Activated naive CD8-positive, alpha-beta T cell treated with anti-CD3 and anti-CD28 coated beads, Interleukin-2, amount 50 U/mL, for 24 hours (primary cell): ENCODE results near the gene ADIPOR2.

Experiments
- ATAC-seq: fragments of 150-1000 bp; cut with Tn5 transposase; one replicate; pipeline ENCODE4 v1.10.0; 2021
- DNase-seq: peaks from one replicate; pipeline ENCODE4 v3.0.0; 2021
- H3K27ac Mint-ChIP-seq: one replicate; pipeline ENCODE4 v1.8.0; 2021; ENCODE audit warnings: mild to moderate bottlenecking, mixed read lengths
- H3K27me3 Mint-ChIP-seq: one replicate; pipeline ENCODE4 v1.8.0; 2021; ENCODE audit warnings: mixed read lengths
- H3K36me3 Mint-ChIP-seq: one replicate; pipeline ENCODE4 v1.8.0; 2021; ENCODE audit warnings: low read depth, mixed read lengths
- H3K4me1 Mint-ChIP-seq: one replicate; pipeline ENCODE4 v1.8.0; 2021; ENCODE audit warnings: mixed read lengths
- H3K4me3 Mint-ChIP-seq: one replicate; pipeline ENCODE4 v1.8.0; 2021; ENCODE audit warnings: mild to moderate bottlenecking, moderate library complexity, mixed read lengths
- H3K9me3 Mint-ChIP-seq: one replicate; pipeline ENCODE4 v1.8.0; 2021; ENCODE audit warnings: mixed read lengths

The ADIPOR2 gene

DNA sequence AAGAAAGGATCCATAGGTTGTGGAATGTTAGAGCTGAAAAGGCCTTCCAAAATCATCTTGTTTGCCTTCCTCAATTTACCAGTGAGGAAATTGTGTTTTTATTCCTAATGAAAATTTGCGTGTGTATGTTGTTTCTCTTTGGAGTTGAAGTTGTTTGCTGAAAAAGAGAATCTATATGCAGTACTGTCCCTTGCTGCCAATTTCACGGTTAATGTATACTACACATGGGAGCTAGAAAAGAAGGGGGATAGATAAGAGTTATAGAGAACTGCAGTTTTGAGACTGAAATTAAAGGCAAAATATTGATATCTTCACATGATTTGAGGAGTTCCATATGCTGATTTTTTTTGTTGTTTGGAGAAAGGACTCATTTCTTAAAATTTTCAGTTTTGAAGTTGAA is 67.5 kb downstream of the ADIPOR2 start:
- Mint-ChIP-seq H3K9me3 (peaks cover 4% of the 10 kb centered on the region), H3K4me3 (no peak overlapping the region), H3K36me3 (peaks cover 45% of the 10 kb centered on the region), H3K27ac (no peak overlapping the region), H3K4me1 (peaks cover 6% of the 10 kb centered on the region), H3K27me3 (no peaks in the 10 kb centered on the region)
- no peak for DNase-seq
- no peak for ATAC-seq

- no peaks in the 10 kb centered on the region for H3K27me3 Mint-ChIP-seq
- peaks cover 4% of the 10 kb centered on the region for H3K9me3 Mint-ChIP-seq
- H3K27ac Mint-ChIP-seq, result no peak overlapping the region
- H3K4me1 Mint-ChIP-seq, result peaks cover 6% of the 10 kb centered on the region
- ATAC-seq, result no peak
- no peak for DNase-seq
- no peak overlapping the region for H3K4me3 Mint-ChIP-seq
- peaks cover 45% of the 10 kb centered on the region for H3K36me3 Mint-ChIP-seq
These were observed 68.0 kb downstream of the ADIPOR2 start for GRCh38 chr12:1758887-1759286.

GRCh38 chr12:1760566-1761382 is 69.9 kb downstream of the ADIPOR2 start:
- ATAC-seq (no peak), DNase-seq (no peak)
- Mint-ChIP-seq H3K36me3 (peaks cover 36% of the 10 kb centered on the region), H3K27ac (no peak overlapping the region), H3K9me3 (peaks cover 4% of the 10 kb centered on the region), H3K27me3 (no peaks in the 10 kb centered on the region), H3K4me3 (no peak overlapping the region), H3K4me1 (peaks cover 6% of the 10 kb centered on the region)

- Mint-ChIP-seq H3K9me3 (peaks cover 4% of the 10 kb centered on the region), H3K36me3 (peaks cover 32% of the 10 kb centered on the region), H3K27ac (no peak overlapping the region), H3K4me1 (peaks cover 6% of the 10 kb centered on the region), H3K4me3 (no peak overlapping the region), H3K27me3 (no peaks in the 10 kb centered on the region)
- no peak for DNase-seq
- ATAC-seq, result no peak
These were observed 71.0 kb downstream of the ADIPOR2 start for GRCh38 chr12:1761857-1762256.

DNA sequence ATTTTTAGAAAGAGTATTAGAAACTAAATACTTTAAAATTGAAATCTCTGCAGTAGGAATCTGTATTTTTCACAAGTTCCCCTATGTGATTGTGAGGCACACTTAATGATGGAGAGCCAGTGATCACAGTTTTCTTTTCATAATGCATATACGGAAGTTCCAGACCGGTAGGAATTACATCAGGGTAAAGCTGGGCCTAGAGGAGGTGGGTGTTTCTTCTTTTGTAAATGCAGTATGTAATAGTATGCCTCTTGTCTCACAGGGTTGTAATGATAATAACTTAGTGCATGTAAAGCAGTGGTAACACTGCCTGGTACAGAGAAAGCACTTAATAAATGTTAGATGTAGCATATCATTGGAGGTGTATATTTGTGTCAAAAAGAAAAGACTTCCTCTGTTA is 72.3 kb downstream of the ADIPOR2 start:
- Mint-ChIP-seq H3K4me1 (peaks cover 6% of the 10 kb centered on the region), H3K9me3 (peaks cover 4% of the 10 kb centered on the region), H3K36me3 (peaks cover 21% of the 10 kb centered on the region), H3K4me3 (no peak overlapping the region), H3K27me3 (no peaks in the 10 kb centered on the region), H3K27ac (no peak overlapping the region)
- DNase-seq (no peak), ATAC-seq (no peak)

- Mint-ChIP-seq H3K4me3 (no peak overlapping the region), H3K27me3 (no peaks in the 10 kb centered on the region), H3K4me1 (no peaks in the 10 kb centered on the region), H3K9me3 (no peaks in the 10 kb centered on the region), H3K36me3 (peaks cover 11% of the 10 kb centered on the region), H3K27ac (no peak overlapping the region)
- no peak for ATAC-seq
- no peak for DNase-seq
These were observed 75.2 kb downstream of the ADIPOR2 start for GRCh38 chr12:1766110-1766509.

DNA sequence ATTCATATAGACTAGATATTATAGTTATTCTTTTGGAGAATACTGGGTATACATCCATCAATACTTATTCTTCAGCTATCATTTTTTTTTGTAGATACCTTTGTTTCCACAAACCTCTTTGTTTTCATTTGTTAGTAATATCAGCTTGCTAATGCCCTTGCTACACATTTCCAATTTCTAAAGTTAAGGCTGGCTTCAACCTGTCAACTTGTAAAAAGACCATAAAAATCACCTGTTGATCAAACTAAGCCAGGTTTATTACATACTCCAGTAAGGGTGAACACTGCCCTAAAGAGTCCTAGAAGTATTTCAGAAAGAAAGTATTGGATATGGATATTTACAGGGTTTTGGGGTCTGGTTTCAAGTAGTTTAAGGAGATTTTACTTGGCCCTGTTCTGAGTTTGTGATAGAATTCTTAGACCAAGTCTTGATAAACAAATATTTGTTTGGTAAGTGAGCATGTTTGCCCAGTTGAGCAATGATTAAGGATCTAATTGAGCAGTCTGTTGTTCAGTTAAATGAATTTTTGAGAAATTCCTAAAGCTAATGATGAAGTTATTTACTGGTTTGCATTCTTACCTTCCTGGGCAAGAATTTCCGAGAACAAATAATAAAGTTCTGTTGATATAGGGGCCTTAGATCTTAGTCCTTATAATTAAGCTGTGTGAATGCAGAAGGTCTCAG is 76.7 kb downstream of the ADIPOR2 start:
- Mint-ChIP-seq H3K36me3 (peaks cover 14% of the 10 kb centered on the region), H3K9me3 (no peaks in the 10 kb centered on the region), H3K4me3 (no peak overlapping the region), H3K27me3 (no peaks in the 10 kb centered on the region), H3K4me1 (peaks cover 3% of the 10 kb centered on the region), H3K27ac (no peak overlapping the region)
- ATAC-seq, result no peak
- DNase-seq, result no peak

GRCh38 chr12:1768615-1769014 is 77.7 kb downstream of the ADIPOR2 start:
- no peak overlapping the region for H3K4me3 Mint-ChIP-seq
- no peaks in the 10 kb centered on the region for H3K9me3 Mint-ChIP-seq
- peaks cover 22% of the 10 kb centered on the region for H3K36me3 Mint-ChIP-seq
- H3K4me1 Mint-ChIP-seq, result peaks cover 3% of the 10 kb centered on the region
- ATAC-seq, result no peak
- no peaks in the 10 kb centered on the region for H3K27me3 Mint-ChIP-seq
- H3K27ac Mint-ChIP-seq, result no peak overlapping the region
- no peak for DNase-seq

DNA sequence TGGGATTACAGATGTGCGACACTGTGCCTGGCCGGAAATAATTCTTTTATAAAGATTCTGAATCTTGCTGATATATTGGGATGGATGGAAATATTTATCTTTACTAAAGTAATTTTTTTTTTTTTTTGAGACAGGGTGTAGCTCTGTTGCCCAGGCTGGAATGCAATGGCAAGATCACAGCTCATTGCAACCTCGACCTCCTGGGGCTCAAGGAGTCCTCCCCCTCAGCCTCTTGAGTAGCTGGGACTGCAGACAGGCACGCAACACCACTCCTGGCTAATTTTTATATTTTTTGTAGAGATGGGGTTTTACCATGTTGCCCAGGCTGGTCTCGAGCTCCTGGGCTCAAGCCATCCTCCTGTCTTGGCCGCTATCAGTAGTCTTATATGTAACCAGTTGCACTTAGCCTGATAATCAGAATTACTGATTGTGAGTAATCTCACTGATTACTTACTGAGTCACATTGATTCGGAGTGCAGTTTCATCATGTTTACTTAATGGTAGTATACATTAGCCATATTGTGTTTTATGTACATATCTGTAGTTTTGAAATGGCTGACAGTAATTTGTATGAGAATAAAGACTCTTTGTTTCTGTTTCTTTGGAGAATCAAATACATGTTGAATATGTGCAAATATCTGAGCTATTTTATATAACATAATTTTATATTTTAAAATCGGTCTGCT is 79.1 kb downstream of the ADIPOR2 start:
- H3K9me3 Mint-ChIP-seq, result no peaks in the 10 kb centered on the region
- no peak for ATAC-seq
- no peak overlapping the region for H3K27ac Mint-ChIP-seq
- no peak overlapping the region for H3K4me3 Mint-ChIP-seq
- H3K4me1 Mint-ChIP-seq, result peaks cover 3% of the 10 kb centered on the region
- no peaks in the 10 kb centered on the region for H3K27me3 Mint-ChIP-seq
- DNase-seq, result no peak
- H3K36me3 Mint-ChIP-seq, result peaks cover 23% of the 10 kb centered on the region

DNA sequence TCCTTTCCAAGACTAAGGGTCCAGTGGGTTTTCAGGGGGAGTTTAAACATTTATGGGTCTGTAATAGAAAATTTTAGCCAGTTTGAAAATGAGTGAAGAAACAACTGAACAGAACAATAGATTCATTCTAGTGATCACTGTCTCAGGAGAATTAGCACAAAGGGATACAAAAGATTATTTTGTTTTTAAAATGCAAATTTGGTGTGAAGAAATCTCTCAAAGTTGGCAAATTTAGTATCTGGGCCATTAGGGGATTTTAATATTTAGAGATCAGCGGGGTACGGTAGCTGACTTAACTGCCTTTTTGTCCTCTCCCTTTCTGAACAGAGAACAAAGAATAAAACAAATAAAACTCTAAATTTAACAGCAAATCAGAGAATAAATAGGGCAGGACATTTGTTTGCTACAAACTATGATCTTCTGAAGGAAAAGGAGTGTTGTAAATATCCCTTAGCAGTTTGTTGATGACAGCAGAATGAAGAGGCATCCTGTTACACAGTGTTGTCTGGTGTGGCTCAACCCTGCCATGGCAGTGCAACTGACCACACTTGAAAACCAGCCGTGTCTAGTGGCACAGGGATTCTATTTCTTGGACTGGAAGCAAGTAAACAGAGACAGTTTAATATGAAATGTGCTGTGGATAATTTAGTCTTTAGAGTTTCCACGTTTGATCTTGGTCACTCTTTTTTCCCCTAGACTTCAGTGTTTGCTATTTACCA is 83.2 kb downstream of the ADIPOR2 start:
- Mint-ChIP-seq H3K36me3 (peaks cover 35% of the 10 kb centered on the region), H3K27ac (no peak overlapping the region), H3K9me3 (no peaks in the 10 kb centered on the region), H3K27me3 (no peaks in the 10 kb centered on the region), H3K4me3 (no peak overlapping the region), H3K4me1 (peaks cover 14% of the 10 kb centered on the region)
- DNase-seq, result no peak
- no peak for ATAC-seq

DNA sequence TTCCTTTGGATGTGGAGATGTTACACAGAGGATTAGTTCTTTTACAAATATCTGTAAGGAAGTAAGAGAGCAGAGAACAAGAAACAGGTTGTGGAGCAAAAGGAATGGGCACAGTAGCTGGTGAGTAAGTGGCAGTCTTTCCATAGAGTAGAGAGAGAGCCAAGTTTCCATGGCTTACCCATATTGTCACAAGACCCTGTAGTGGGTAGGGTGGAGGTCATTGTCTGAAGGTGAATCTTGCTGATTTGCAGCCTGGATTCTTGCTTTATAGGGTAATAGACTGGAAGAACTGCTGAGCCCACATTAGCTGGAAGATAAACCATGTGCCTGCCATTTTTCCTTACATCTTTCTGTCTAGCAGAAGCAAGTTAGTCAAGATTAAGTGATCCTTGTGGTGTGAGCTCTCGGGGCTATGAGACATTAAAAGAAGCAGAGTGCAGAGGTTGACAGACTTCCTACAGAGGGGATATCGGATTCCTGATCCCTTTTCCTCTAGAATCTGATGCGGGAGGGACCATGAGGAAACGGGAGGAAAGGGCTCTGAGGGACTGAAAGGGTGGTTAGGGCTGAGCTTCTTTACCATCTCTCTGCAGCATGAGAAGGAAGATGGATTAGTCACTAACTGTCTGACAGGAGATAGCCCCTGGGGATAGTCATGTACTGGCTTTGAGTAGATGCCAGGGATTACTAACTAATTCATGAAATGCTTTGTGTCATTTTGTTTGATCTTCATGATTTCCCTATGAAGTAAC is 85.5 kb downstream of the ADIPOR2 start:
- peaks cover 27% of the 10 kb centered on the region for H3K36me3 Mint-ChIP-seq
- ATAC-seq (peak; percentile 52), DNase-seq (no peak)
- peaks cover 12% of the 10 kb centered on the region for H3K4me1 Mint-ChIP-seq
- no peak overlapping the region for H3K4me3 Mint-ChIP-seq
- H3K27me3 Mint-ChIP-seq, result no peaks in the 10 kb centered on the region
- no peaks in the 10 kb centered on the region for H3K9me3 Mint-ChIP-seq
- no peak overlapping the region for H3K27ac Mint-ChIP-seq

DNA sequence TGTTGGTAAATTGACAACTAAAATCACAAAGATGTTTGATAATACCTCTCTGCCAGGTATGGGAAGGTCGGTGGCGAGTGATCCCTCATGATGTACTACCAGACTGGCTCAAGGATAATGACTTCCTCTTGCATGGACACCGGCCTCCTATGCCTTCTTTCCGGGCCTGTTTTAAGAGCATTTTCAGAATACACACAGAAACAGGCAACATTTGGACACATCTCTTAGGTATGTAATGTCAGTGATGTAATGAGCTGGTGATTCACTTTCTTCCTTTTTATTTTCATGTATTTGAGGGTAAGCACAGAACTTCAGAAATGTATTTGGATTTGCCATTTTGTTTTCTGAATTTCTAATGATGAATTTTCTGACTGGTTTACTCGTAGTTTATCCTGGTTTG is 86.9 kb downstream of the ADIPOR2 start:
- Mint-ChIP-seq H3K36me3 (peaks cover 24% of the 10 kb centered on the region), H3K4me3 (no peak overlapping the region), H3K4me1 (peaks cover 11% of the 10 kb centered on the region), H3K27me3 (no peaks in the 10 kb centered on the region), H3K27ac (no peak overlapping the region), H3K9me3 (no peaks in the 10 kb centered on the region)
- ATAC-seq (no peak), DNase-seq (no peak)

DNA sequence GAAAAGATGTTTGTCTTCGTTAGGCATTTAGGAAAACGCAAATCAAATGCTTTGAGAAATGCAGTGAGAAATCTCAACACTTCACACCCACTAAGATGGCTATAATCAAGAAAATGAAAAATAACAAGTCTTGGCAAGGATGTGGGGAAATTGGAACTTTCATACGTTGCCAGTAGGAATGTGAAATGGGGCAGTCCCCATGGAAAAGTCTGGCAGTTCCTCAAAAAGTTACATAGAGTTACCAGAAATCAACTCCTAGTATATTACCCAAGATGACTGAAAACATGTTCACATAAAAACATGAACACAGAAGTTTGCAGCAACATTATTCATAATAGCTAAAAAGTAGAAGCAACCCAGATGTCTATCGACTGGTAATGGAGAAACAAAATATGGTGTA is 88.0 kb downstream of the ADIPOR2 start:
- Mint-ChIP-seq H3K27me3 (no peaks in the 10 kb centered on the region), H3K36me3 (peaks cover 19% of the 10 kb centered on the region), H3K4me1 (peaks cover 11% of the 10 kb centered on the region), H3K9me3 (no peaks in the 10 kb centered on the region), H3K27ac (no peak overlapping the region), H3K4me3 (no peak overlapping the region)
- ATAC-seq, result no peak
- no peak for DNase-seq

DNA sequence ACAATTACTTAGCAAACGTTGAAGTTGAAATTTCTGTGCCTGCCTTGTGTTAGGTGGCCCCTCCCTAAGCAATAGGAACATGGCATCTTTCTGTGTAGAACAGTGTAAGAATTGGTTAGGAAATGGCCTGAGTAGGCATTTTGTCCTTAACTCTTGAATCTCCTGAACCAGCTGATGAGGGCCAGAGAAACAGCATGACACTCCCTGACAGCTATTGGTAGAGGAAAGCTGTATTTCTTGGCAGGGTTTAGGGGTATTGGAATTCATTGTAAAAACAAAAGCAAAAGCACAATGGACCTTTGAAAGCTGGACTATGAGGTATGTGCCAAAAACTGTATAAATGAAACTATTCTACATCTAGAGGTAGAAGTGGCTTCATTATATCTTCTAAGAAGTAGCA is 88.9 kb downstream of the ADIPOR2 start:
- H3K36me3 Mint-ChIP-seq, result peaks cover 26% of the 10 kb centered on the region
- DNase-seq, result no peak
- no peak overlapping the region for H3K4me3 Mint-ChIP-seq
- ATAC-seq, result no peak
- no peaks in the 10 kb centered on the region for H3K27me3 Mint-ChIP-seq
- no peak overlapping the region for H3K27ac Mint-ChIP-seq
- peaks cover 11% of the 10 kb centered on the region for H3K4me1 Mint-ChIP-seq
- H3K9me3 Mint-ChIP-seq, result no peaks in the 10 kb centered on the region
